GM19463 (cell line): Measurements from ENCODE around the gene NUP50.

Experiments
- ATAC-seq: cut with Tn5 transposase; IDR thresholded peaks from one replicate; pipeline ENCODE4 v1.9.1; 2021; ENCODE audit warnings: mild to moderate bottlenecking, moderate library complexity; ENCODE audit not compliant: unreplicated experiment

Gene NUP50

DNA sequence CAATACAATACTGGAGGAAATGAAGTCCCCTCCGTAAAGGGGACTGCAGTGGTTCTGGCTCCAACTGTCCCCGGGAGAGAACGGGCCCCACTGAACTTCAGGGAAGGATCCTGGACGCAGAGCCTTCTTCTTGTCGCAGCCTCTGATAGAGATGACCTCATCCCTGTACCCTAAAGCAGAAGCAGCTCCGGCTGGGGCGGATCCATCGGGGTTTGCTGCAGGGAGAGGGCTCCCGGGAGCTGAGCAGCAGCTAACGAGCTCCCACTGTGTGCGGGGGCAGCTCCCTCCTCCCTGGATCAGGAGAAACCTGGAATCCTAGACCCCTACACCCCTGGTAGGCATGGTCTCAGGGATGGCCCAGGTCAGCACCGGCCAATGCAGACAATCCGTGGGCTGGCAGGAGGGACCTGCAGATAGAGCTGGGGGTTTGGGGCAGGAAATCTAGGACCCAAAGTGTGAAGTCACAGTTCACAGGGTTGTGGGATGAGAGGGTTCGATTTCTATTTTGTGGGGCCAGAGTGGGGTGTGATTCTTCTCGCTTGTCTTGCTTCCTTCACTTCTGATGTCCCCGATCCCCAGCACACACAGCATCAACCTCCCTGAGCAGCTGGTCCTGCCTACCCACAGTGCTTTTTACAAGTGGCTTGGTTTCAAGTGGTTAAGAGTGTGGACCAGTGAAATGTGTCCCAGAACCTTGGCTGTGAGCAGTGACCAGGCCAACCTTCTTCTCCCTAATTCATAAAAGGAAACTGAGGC, 64.1 kb downstream of the NUP50 start:
- ATAC-seq = no peak

DNA sequence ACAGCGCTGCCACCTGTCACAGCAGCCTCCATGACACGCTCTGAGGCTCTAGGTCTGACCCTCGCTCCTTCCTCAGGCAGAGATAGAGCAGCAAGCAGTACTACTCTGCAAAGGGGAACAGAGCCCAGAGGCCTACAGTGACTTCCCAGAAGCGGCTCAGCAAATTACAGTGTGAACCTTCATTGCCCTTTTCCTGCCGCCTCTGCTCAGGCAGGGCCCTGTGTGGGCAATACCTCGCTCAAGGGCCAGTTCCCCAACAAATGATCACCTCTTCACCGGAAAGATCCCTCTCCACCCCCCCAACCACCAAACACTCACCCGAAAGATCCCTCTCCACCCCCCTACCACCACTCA, 64.7 kb downstream of the NUP50 start:
- ATAC-seq = no peak

DNA sequence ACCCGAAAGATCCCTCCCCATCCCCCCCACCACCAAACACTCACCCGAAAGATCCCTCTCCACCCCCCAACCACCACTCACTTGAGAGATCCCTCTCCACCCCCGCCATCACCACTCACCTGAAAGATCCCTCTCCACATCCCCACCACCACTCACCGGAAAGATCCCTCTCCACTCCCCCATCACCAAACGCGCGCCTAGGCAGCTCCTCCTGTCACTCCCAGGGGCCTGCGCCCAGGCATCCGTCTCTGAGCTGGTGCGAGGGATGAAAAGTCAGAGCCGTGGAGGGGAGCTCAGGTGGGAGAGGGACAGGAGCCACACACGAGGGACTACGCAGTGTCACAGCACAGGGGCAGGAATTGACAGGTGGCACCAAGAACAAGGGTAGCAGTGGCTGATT, 65.5 kb downstream of the NUP50 start:
- ATAC-seq = no peak

DNA sequence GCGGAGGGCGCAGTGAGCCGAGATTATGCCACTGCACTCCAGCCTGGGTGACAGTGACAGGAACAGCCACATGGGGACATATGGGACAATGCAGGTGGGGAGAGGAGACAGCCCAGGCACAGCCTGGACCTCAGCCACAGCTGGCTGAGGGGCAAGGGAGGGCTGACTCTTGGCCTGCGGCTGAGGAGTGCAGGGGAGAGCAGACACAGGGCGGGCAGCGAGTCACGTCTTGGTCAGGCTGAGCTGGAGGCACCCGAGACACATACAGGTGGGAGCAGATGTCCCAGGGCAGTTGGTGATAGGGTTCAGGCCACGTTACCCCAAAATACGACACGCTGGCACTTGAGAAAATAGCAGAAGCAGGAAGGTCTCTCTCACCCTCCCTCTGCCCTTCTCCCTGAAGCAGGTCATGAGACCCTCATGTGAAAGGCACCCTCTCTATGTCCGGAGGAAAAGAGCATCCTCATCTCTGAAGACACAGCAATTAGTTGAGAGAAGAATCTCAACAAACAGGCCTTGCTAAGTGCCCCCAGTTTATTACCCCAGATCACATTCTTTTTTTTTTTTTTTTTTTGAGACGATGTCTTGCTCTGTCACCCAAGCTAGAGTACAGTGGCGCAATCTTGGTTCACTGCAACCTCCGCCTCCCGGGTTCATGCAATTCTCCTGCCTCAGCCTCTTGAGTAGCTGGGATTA, 66.4 kb downstream of the NUP50 start:
- ATAC-seq = no peak

DNA sequence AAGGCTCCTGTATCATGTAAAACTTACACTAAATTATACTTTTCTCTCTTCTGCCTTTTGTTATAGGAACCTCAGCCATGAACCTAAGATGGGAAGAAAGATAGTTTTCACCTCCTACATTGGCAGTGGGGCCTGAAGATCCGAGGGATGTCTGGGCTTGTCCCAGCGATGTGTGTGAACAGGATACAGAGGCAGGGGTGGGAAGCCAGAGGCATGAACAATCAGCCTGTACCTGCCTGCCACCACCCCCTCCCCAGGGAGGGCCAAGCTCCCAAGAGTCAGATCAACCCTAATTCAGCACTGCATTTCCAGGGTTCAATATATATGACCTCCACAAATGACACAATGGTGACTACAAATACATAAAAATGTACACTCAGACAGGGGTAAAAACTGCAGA, 67.6 kb downstream of the NUP50 start:
- ATAC-seq = no peak

DNA sequence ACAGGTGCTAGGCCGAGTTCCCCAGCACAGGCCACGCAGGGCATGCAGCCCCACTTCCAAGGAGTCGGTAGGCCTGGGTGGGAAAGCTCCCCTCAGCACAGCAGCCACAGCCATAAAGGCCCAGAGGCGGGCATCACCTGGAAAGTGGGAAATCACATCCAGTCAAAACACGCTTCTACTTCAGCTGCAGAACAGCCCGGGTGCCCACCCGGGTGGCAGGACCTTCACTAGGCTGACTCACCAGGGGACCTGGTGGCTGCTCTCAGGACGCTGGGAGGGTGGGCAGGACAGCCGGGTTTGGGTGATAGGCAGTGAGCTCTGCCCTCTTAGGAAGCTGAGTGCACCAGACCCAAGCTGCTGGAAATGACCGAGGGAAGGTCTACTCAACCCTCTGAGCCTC, 69.7 kb downstream of the NUP50 start:
- ATAC-seq = no peak

DNA sequence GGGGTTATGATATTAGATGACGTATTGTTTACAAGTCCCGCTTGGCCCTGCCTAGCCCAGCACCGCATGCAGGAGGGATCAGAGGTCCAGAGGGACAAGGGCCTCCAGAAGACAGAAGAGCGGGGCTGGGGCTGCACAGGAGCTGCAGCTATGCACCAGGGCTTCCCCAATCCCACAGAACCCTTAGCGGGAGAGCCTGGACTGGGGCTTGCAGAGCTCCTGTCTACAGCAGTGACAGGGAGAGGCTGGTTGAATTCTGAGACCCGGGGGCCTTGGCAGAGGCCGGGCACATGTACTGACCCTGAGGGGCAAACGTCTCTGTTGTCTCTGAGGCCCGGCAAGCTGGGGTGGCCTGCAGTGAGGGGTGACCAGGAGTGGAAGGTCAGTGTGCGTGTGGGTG, 70.1 kb downstream of the NUP50 start:
- no peak for ATAC-seq

DNA sequence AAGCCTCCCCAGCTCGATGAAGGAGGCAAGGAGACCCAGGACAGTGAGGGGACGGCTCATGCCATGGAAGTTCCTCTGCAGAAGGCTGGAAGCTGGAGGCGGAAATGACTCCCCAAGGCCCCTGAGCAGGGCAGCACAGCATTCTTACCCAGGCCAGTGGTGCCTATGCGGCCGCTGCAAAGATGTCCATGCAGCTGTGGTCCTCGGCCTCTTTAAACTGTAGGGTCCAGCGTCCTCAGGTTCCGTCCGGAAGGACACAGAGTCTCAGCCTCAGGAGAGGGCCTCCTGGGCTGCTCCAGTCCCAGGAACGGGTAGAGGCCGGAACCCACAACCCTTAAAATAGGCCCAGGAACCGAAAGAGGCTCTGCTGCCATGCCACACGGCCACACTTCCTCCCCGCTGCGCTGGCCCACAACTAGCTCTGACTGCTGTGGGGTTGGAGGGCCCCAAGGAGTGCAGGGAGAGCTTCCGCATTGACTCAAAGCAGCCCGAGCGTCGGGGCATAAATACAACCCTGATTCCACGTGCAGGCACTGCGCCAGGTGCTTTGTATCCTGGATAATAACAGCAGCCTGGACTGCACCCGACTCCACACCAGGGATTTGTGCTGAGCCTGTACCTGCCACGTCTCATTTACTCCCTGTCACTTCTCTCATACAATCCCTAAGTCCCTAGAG, 71.5 kb downstream of the NUP50 start:
- ATAC-seq = peak; percentile 82

DNA sequence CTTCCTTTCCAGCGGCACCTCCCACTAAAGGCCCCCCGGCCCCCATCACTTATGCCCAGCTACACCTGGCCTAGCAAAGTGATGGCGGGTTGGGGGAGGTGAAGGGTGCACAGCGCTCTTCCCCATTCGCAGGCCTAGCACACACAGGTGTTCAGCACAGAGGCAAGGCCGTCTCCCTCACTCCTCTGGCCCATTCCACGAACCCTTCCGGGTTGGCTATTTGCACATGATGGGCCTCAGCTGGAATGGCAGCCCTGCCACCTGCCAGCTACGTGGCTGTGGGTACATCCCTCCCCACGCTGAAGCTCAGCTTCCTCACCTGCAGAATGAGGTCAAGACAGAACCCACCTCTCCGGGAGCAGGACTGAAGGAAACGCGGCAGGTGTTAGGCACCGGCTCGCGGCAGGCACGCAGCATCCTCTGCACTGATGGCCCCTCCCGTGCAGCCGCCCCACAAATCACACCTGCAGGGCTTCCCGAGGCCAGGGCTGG, 72.2 kb downstream of the NUP50 start:
- ATAC-seq = peak; percentile 22

DNA sequence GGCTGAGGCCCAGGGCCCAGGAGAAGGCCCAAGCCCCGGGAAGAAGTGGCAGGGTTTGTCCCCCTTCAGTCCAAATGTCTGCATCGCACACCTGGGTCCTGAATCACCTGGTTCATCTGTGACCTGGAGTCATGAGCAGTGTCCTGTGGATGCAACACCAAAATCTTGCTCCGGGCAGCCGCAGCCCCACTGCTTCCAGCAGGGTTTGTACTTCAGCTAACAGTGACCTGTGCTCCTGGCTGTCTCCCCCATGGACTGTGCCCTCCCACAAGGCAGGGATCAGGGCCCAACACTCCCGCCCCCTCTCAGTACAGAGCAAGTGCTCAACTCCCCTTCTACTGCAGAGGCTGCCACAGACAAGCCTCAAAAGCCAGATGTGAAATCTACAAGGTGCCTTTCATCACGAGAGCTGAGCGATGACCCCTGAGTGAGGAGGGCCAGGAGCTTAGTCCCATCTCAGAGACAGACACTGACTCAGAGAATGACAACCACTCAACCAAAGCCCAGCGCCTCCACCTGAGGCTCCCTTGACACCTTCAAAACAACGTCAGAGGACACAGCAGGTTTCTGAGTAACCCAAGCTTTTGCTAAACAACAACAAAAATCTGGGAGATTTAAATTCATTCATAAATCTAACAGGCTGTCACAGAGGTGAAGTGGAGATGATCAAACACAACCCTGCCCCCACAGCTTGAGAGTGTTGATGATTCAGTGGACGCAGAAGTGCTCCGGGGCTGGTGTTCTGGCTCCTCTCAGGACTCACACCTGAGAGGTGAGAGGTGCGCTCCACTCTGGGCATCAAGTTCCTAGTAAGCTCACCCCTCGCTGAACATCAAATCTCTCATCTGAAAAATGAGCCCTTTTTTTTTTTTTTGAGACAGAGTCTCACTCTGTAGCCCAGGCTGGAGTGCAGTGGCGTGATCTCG, 73.6 kb downstream of the NUP50 start:
- no peak for ATAC-seq
